ENCODE measurements around the gene TIMM13.
"Not testable (repeated sequence)": the region's sequence is repeated elsewhere in the genome, so short reads cannot be mapped to it uniquely, and the experiment has no call there.

Gene TIMM13

DNA sequence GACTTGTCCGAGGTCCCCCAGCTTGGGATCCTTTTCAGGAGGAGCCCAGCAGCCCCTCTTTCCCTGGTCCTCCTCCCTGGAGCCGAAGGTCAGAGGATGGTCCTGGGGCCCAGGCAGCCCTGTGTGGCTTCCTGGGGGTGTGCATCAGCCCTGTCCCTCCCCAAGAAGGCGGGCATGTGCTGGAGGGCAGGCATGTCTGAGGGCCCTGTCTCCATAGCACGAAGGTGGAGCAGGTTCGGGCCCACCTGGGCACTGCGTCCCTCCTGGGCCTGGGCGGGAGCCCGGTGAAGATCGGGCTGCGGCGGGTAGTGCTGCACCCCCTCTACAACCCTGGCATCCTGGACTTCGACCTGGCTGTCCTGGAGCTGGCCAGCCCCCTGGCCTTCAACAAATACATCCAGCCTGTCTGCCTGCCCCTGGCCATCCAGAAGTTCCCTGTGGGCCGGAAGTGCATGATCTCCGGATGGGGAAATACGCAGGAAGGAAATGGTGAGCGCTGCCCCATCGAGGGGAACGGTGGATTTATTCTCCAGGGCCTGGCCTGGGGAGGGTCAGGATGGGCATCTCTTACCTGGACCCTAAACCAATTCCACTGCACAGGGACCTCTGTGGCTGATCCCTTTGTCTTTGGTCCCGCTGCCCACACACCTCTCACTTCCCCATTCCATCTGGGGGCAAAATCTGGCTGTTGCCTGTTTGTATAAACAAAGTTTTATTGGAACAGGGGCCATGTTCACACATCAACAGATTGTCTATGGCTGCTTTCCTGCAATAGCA is 10.9 kb downstream of the TIMM13 start:
- in situ Hi-C loops (cut with MboI; ENCODE audit: low sequenced_read_pairs): no loop called here

DNA sequence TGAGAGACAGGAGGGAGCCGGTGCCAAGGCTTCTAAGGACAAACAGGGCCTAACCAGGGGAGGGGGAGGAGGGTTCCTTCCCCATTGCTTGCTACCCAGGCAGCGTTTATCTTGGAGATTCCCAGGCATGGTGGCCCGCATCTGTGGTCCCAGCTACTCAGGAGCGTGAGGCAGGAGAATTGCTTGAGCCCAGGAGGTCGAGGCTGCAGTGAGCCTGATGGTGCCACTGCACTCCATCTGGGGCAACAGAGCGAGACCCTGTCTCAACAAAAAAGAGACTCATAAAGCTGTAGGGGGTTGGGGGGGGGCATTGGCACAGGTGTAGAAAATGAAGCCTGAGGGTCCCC is 11.4 kb downstream of the TIMM13 start:
- in situ Hi-C loops (cut with MboI; ENCODE audit: low sequenced_read_pairs): no loop called here

DNA sequence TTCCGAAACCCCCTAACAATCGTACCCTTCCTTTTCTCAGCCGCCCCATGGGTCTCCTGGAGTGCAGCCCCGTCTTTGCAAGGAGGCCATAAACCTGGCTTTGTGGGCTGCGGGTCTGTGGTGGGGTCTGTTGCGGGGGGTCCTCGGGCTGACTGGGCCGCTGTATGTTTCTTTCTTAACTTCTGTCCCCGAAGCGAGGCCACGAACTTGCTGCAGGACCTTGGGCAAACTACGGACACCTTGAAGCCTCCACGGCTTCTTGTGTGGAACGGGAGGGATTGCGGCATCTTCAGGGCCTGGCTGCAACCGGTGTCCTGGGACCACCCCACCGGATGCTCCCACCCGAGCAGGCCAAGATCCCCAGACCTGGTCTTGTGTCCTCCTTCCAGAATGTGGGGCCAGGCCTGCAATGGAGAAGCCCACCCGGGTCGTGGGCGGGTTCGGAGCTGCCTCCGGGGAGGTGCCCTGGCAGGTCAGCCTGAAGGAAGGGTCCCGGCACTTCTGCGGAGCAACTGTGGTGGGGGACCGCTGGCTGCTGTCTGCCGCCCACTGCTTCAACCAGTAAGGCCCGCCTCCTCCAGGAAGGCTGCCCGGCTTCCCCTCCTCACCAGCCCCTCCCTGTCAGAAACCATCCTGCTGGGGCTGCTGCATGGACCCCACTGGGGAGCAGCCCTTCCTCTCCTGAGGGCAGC is 12.0 kb downstream of the TIMM13 start:
- in situ Hi-C loops (cut with MboI; ENCODE audit: low sequenced_read_pairs): no loop called here

DNA sequence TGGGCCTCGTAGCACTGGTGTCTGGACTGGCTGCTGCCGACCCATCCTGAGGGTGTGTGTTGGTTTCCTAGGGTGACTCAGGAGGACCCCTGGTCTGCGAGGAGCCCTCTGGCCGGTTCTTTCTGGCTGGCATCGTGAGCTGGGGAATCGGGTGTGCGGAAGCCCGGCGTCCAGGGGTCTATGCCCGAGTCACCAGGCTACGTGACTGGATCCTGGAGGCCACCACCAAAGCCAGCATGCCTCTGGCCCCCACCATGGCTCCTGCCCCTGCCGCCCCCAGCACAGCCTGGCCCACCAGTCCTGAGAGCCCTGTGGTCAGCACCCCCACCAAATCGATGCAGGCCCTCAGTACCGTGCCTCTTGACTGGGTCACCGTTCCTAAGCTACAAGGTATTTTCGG is 13.8 kb downstream of the TIMM13 start:
- in situ Hi-C loops (cut with MboI; ENCODE audit: low sequenced_read_pairs): no loop called here

DNA sequence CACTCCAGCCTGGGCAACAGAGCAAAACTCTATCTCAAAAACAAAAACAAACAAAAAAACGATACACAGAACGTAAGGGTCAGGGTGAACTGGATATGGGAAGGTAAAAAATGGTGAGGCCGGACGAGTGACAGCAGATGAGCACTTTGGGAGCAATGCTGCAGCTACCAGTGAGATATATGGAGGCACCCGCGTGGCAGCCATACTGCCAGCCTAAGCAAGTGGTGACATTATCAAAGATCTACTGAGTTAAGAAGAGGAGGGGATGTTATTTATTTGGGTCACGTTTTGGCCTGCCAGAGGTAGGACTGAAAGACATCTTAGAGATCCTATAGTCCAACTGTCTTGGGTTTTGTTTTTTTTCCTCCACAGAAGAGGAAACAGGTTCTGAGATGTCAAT is 14.2 kb downstream of the TIMM13 start:
- in situ Hi-C loops (cut with MboI; ENCODE audit: low sequenced_read_pairs): no loop called here

DNA sequence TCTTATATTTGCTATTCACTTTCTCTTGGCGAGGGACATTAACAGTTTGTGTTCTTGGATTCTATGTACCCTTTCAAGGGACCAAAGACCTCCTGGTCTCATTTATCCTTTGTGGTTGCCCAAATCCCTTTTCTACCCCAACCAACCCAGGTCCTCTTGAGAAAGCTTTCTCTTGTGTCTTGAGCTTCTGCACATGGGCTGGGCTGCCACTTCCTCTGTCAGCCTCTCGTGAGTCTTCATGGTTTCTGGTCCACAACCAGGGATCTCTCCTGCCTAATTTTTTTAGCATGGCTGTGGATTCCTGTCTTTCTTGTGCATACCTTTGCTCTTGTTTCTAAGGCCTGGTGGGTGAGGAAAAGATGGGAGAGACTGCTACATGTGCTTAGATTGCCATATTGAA is 14.9 kb downstream of the TIMM13 start:
- in situ Hi-C loops (cut with MboI; ENCODE audit: low sequenced_read_pairs): no loop called here

DNA sequence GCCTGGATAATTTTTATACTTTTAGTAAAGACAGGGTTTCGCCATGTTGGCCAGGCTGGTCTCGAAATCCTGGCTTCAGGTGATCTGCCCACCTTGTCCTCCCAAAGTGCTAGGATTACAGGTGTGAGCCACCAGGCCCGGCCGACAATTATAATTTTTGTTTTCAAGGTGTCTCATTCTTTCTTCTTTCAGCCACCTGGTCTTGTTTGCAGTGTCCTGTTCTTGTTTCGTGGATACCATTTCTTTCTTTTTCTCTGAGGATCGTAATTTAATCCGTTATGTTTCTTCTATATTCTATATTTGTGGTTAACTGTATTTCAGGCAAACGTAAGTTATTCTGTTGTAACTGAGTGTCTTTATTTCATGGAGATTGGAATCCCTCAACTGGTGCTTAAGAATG is 15.7 kb downstream of the TIMM13 start:
- in situ Hi-C loops (cut with MboI; ENCODE audit: low sequenced_read_pairs): no loop called here

DNA sequence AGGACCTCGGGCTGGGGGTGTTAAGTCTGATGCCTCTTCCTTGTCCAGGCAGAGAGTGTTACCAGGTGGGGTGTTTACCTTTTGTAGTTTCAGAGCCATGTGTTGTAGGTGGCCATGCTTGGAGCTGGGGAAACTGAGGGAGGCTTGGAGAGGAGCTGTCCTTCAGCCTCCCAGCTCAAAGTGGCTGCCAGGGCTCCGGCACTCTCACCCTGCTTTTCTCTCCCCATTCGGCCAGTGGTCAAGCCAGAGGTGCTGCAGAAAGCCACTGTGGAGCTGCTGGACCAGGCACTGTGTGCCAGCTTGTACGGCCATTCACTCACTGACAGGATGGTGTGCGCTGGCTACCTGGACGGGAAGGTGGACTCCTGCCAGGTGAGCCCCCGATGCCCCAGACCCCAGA is 17.4 kb downstream of the TIMM13 start:
- in situ Hi-C loops (cut with MboI; ENCODE audit: low sequenced_read_pairs): no loop called here

DNA sequence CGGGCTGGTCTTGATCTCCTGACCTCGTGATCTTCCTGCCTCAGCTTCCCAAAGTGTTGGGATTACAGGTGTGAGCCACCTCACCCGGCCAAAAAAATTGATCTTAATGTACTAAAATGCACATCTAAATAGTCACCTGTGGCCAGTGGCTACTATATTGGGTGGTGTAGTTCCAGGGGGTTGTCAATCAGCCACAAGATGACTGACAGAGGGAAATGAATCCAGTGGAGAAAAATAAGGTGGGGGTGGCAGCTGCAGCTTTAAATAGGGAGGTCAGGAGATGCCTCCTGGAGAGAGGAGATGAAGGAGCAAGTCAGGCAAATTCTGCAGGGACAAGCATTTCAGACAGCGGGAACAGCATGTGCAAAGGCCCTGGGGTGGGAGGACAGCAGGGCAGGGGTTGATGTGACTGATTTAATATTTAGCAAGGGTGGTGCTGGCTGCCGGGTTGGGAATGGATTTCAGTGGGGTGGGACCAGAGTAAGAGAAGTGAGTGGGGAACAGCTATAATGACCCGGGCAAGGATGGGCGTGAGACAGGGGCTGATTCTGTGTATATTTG is 18.0 kb downstream of the TIMM13 start:
- in situ Hi-C loops (cut with MboI; ENCODE audit: low sequenced_read_pairs): no loop called here

DNA sequence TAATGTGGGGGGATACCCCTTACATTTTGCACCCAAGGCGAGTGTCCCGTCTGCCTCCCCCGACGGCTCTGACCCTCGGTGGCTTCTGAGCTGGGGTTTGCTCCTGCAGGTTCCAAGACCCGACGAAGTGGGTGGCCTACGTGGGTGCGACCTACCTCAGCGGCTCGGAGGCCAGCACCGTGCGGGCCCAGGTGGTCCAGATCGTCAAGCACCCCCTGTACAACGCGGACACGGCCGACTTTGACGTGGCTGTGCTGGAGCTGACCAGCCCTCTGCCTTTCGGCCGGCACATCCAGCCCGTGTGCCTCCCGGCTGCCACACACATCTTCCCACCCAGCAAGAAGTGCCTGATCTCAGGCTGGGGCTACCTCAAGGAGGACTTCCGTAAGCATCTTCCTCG is 19.1 kb downstream of the TIMM13 start:
- in situ Hi-C loops (cut with MboI; ENCODE audit: low sequenced_read_pairs): no loop called here

DNA sequence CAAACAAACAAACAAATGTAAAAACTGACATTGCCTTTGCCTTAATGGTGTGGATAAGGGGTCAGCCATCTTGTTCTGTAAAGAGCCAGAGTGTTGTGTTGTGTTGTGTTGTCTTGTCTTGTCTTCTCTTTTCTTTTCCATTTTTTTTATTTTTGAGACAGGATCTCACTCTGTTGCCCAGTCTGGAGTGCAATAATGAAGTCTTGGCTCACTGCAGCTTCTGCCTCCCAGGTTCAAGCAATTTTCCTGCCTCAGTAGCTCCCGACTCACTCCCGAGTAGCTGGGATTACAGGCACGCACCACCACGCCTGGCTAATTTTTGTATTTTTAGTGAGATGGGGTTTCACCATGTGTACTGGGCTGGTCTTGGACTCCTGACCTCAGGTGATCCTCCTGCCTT is 27.8 kb downstream of the TIMM13 start:
- in situ Hi-C loops (cut with MboI; ENCODE audit: low sequenced_read_pairs): no loop called here

DNA sequence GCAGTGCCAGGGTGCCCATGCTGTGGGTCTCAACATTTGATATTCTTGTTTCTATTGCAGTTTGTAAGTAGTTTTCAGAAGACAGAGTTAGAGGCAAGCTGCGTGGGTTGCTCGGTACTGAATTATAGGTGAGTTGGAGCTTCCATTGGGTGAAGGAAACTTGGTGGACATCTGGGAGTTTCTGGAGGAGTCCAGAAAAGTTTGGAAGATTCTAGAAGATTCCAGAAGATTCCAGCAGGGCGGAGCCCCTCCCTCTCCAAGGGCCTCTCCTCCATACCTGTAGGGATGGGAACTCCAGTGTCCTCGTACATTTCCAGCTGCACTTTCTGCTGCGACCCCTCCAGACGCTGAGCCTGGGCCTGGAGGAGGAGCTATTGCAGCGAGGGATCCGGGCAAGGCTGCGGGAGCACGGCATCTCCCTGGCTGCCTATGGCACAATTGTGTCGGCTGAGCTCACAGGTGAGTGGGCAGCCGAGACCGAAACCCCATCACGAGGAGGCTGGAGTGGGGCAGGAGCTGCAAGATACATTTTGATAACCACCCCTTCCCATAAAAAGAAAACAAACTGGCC is 28.6 kb downstream of the TIMM13 start:
- in situ Hi-C loops (cut with MboI; ENCODE audit: low sequenced_read_pairs): no loop called here

DNA sequence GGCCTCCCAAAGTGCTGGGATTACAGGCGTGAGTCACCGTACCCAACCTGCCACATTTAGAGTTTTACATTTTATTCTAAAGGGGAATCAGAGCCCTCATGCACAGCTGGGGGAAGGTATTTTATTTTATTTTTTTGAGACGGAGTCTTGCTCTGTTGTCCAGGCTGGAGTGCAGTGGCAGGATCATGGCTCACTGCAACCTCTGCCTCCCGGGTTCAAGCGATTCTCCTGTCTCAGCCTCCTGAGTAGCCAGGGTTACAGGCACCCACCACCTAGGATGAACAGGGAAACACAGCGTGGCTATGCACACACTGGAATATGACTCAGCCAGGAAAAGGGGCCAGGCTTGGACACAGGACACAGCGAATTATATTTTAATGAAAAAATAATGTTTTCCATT is 30.2 kb downstream of the TIMM13 start:
- in situ Hi-C loops (cut with MboI; ENCODE audit: low sequenced_read_pairs): not testable (repeated sequence)

DNA sequence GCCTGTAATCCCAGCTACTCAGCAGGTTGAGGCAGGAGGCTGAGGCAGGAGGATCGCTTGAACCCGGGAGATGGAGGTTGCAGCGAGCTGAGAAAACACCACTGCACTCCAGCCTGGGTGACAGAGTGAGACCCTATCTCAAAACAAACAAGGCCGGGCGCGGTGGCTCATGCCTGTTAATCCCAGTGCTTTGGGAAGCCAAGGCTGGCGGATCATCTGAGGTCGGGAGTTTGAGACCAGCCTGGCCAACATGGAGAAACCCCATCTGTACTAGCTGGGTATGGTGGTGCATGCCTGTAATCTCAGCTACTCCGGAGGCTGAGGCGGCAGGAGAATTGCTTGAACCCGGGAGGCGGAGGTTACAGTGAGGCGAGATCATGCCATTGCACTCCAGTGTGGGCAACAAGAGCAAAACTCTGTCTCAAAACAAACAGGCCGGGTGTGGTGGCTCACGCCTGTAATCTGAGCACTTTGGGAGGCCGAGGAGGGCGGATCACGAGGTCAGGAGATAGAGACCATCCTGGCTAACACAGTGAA is 32.0 kb downstream of the TIMM13 start:
- in situ Hi-C loops (cut with MboI; ENCODE audit: low sequenced_read_pairs): not testable (repeated sequence)

DNA sequence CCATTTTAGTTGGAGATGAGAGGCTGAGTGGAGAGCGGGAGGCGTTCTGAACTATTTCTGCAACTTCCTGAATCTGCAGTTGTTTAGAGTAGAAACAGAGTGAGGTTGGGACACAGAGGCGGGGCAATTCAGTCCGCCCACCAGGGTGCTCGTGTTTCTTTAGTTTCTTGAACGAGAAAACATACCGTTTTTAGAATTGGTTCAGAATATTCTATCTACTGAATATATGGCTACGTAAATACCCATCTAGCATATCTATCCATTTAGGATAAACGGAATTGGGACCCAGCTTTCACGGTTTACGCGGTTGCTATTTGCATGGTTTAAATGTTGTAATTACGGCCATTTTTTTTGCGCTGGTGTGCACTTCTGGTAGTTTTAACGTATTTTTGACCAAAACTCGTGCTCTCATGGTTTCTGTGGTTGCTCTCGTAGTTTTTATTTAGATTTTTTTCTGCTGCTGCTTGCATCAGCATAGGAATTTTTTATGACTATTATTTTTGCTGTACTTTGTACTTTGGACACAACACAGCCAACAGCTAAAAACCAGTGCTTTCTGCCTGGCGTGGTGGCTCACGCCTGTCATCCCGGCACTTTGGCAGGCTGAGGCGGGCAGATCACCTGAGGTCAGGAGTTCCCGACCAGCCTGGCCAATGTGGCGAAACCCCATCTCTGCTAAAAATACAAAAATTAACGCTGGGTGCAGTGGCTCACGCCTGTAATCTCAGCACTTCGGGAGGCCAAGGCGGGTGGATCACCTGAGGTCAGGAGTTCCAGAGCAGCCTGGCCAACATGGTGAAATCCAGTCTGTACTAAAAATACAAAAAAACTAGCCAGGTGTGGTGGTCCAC is 32.7 kb downstream of the TIMM13 start:
- in situ Hi-C loops (cut with MboI; ENCODE audit: low sequenced_read_pairs): no loop called here

DNA sequence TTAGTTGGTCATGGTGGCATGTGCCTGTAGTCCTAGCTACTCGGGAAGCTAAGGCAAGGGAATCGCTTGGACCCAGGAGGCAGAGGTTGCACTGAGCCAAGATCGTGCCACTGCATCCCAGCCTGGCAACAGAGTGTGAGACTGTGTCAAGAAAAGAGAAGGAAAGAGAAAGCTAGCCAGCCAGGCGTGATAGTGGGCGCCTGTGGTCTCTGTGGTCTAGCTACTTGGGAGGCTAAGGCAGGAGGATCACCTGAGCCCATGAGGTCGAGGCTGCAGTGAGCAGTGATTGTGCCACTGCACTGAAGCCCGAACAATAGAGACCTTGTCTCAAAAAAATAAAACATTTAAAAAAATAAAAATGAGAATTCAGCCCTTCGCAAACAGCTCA is 33.3 kb downstream of the TIMM13 start:
- in situ Hi-C loops (cut with MboI; ENCODE audit: low sequenced_read_pairs): no loop called here

DNA sequence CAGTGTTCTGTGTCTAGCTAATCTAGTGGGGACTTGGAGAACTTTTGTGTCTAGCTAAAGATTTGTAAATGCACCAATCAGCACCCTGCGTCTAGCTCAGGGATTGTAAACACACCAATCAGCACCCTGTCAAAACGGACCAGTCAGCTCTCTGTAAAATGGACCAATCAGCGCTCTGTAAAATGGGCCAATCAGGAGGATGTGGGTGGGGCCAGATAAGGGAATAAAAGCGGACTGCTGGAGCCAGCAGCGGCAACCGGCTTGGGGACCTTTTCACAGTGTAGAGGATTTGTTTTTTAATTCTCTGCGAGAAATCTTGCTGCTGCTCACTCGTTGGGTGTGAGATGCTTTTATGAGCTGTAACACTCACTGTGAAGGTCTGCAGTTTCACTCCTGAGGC is 34.5 kb downstream of the TIMM13 start:
- in situ Hi-C loops (cut with MboI; ENCODE audit: low sequenced_read_pairs): not testable (repeated sequence)

DNA sequence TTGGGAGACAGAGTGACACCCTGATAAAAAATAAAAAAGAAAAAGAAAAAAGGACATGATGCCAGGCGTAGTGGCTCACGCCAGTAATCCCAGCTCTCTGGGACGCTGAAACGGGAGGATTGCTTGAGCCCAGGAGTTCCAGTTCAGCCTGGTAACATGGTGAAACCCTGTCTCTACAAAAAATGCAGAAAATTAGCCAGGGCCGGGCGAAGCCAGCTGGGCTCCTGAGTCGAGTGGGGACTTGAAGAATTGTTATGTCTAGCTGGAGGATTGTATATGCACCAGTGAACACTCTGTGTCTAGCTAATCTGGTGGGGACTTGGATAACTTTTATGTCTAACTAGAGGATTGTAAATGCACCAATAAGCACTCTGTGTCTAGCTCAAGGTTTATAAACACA is 35.0 kb downstream of the TIMM13 start:
- in situ Hi-C loops (cut with MboI; ENCODE audit: low sequenced_read_pairs): no loop called here

DNA sequence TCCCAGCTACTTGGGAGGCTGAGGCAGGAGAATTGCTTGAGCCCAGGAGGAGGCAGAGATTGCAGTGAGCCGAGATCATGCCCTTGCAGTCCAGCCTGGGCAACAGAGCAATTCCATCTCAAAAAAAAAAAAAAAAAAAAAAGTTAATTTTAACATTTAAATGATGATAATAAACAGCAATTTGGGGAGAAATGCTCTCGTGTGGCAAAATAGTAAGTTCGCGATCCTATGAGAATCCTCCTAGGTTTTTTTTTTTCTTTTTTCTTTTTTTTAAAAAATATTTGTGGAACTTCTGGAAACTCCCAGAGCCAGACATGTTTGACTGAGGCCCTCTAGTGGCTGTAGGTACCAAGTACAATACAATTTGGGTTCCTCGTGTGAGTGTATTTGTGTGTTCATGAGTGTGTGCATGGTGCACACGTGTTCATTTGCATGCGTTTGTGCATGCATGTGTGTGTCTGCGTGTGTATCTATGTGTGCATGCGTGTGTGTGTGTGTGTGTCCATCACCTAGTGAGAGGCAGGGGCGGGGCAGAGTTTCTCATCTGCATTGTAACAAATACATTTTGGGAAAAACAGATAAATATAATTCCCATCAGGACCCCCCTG is 36.2 kb downstream of the TIMM13 start:
- in situ Hi-C loops (cut with MboI; ENCODE audit: low sequenced_read_pairs): no loop called here

DNA sequence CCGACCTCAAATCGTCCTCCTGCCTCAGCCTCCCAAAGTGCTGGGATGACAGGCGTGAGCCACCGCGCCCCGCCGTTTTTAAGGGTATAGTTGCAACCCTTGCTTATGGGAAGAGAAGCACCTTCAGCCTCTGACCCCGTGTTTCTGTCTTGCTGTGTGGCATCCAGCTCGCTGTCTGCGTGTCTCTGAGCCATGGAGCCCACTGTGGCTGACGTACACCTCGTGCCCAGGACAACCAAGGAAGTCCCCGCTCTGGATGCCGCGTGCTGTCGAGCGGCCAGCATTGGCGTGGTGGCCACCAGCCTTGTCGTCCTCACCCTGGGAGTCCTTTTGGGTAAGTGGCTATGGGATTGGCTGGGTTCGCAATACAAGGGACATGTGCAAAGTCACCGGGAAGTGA is 37.8 kb downstream of the TIMM13 start:
- in situ Hi-C loops (cut with MboI; ENCODE audit: low sequenced_read_pairs): no loop called here

All from hTERT RPE-1 (cell line).